D721Med (cell line): Measurements from ENCODE around the gene ZNF532.

Experiments
- DNase-seq: peaks from one replicate; pipeline ENCODE4 v3.0.0; 2011; ENCODE audit warnings: low spot score; ENCODE audit not compliant: insufficient read length
- FAIRE-seq: peaks from 2 replicates; lab custom pipeline; 2011; peaks lifted over from hg19 to GRCh38; lab: Jason Lieb, UNC
- TF ChIP-seq, protein P1 (sequence below): IDR thresholded peaks from 2 replicates; pipeline ENCODE4 v1.5.1; 2012; ENCODE audit warnings: mild to moderate bottlenecking, control low read depth; ENCODE audit not compliant: insufficient read depth; ENCODE audit errors: missing control alignments

ZNF532 gene

DNA sequence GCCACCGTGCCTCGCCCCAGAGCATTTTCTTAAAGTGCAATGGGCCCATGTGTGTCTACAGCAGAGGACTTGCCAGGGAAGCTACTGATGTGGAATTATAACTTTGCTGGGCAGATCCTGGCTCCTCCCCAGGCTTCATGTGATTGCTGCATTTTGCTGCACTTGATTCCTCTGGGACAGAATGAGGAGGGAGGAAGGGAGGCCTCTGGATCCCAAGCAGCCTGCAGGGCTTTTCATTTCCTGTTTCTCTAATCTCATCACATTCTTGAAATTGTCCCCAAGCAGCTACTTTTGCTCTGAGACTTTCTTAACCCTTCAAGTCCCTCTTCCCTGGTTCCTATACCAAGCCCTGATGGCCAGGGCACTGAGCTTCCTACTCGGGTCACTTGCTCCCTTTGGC lies 140.6 kb downstream of the ZNF532 start:
- DNase-seq, result no peak
- FAIRE-seq, result peak; percentile 38
- TF ChIP-seq, protein P1, sequence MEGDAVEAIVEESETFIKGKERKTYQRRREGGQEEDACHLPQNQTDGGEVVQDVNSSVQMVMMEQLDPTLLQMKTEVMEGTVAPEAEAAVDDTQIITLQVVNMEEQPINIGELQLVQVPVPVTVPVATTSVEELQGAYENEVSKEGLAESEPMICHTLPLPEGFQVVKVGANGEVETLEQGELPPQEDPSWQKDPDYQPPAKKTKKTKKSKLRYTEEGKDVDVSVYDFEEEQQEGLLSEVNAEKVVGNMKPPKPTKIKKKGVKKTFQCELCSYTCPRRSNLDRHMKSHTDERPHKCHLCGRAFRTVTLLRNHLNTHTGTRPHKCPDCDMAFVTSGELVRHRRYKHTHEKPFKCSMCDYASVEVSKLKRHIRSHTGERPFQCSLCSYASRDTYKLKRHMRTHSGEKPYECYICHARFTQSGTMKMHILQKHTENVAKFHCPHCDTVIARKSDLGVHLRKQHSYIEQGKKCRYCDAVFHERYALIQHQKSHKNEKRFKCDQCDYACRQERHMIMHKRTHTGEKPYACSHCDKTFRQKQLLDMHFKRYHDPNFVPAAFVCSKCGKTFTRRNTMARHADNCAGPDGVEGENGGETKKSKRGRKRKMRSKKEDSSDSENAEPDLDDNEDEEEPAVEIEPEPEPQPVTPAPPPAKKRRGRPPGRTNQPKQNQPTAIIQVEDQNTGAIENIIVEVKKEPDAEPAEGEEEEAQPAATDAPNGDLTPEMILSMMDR, result no peak

DNA sequence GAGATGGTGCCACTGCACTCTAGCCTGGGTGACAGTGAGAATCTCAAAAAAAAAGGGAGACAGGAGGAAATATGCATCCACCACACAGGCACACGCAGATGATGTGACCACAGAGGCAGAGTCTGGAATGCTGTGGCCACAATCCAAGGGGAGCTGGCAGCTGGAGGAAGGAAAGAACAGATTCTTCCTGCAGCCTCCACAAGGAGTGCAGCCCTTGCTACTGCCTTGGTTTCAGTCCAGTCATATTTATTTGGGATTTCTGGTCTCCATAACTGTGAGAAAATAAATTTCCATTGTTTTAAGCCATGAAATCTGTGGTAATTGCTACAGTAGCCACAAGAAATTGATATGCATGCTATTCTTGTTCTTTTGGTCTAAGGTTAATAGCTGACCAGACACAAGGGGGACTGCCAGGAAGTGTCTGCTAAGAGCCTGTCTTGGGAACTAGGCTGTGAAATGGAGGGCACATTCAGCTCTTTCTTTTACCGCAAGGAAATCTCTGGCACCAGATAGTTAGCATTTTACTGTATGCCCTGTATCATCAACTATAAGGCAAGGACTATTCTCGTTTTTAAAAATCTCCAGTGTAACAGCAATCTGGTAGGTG lies 141.9 kb downstream of the ZNF532 start:
- DNase-seq, result no peak
- TF ChIP-seq, protein P1, result no peak
- peak; percentile 99 for FAIRE-seq

DNA sequence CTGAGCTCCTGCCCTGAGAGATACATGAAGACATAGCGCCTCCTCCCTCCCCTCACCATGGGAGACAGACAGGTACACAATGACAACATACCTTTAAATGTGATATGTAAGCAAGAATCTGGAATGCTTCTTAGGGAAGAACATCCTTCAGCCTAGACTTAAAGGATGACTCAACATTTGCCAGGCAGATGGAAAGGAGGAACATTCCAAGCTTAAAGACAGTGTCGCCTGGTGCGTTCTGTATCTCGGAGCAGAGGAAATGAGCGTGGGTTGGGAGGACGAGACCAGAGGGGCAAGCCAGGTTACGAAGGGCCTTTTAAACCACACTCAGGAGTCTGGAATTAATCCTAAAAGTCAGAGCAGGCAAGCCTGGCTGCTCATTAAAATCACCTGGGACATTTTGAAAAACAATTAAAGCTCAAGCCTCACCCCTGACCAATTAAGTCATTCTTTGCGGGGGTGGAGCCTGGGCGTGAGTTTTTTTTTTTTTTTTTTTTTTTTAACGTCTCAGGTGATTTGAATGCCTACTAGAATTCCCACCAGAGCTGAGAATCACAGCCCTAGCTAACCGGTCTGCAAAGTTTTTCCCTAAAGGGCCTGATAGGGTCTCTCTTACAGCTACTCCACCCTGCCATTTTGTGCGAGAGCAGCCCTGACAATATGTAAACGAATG lies 143.8 kb downstream of the ZNF532 start:
- DNase-seq (no peak), FAIRE-seq (peak; percentile 97)
- TF ChIP-seq, protein P1, result no peak

- peak; percentile 38 for FAIRE-seq
- TF ChIP-seq, protein P1, result no peak
- DNase-seq, result no peak
Measured at GRCh38 chr18:59009846-59010245, 145.2 kb downstream of the ZNF532 start.

DNA sequence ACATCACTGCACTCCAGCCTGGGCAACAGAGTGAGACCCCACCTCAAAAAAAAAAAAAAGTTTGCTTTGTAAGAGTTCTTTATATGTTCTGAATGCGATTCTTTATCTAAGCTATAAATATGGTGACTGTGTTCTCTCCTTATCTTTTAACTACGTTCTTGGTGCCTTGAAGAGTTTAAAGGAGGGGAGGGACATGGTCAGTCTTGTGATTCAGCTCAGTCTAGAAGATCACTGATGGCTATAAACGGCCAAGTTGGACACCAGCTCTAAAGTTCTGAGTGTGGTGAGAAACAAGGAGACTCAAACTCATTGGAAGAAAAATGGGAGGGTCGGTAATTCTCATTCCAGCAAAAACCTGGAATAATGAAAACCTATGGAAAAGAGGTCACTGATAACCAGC lies 146.6 kb downstream of the ZNF532 start:
- TF ChIP-seq, protein P1, result no peak
- peak; percentile 95 for FAIRE-seq

DNA sequence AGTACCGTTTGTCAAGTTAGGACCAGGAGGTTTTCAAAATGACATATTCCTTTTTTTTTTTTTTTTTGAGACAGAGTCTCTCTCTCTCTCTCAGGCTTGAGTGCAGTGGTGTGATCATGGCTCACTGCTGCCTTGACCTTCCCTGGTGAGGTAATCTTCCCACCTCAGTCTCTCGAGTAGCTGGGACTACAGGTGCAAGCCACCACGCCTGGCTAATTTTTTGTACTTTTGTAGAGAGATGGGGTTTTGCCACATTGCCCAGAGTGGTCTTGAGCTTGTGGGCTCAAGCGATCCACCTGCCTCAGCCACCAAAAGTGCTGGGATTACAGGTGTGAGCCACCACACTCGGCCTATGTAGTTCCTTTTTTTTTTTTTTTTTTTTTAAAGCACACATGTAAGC lies 147.1 kb downstream of the ZNF532 start:
- TF ChIP-seq, protein P1, result no peak
- no peak for FAIRE-seq
- DNase-seq, result no peak

More for the DNA sequence above, 146.6 kb downstream of the ZNF532 start:
- no peak for DNase-seq
